Fibroblast of skin of back (primary cell): ENCODE results near the gene COL4A1.

ENCODE experiments used
- DNase-seq: peaks from one replicate; pipeline ENCODE4 v3.0.0-alpha.2; 2013

Gene COL4A1

DNA sequence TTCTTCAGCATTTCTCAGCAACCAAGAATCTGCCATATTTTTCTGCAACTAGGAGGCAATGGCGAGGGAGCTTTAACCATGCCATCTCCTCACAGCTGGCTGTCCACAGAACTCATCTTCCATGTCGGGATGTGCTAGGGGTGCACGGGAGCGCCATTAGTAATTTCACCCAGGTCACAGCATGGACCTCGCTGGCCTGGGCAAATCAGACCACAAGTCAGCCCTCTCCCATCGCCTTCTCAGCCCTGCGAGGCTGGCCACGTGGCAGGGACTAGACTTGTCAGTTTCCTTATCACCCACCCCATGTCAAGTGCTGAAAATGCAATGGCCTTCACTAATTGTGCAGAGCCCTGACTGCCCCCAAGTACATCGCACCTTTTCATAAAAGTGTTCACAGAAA is 15.7 kb downstream of the COL4A1 start:
- DNase-seq, result no peak

DNA sequence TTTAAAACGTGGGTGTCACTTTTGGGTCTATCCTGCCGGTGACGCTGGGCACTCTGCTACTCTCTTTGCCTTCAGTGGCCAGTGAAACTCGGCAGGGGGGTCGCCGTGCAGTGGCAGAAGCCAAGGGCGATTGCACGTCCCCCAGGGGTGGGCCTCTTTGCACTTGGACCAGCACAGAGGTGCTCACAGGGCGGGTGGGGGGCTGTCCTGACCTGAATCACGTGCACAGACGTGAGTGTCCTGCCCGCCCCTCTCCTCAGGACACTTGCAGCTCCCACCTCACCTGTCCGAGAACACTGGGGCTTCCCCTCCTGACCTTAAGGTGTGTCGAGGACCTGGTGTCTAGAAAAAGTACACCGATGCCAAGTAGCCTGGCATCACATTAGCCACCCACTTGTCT is 16.1 kb downstream of the COL4A1 start:
- DNase-seq, result no peak

DNA sequence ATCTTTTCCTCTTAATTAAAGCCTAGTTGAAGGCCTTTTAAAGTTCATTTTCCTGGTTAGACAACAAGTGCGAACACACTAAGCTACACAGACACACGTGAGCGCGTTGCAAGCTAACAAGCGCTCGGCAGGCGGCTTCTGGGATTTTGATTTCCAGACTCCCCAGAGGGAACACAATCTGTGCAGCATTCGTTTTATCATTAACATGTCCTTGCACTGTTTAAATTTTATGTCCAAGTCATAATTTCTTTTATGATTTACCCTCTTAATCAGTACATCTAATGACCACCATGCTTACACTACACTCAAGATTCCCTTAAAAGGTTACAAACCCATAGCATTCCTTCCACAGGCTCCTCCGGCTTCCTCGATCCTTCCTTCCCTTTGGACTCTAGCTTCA is 16.8 kb downstream of the COL4A1 start:
- DNase-seq, result no peak

GRCh38 chr13:110289661-110290060 is 17.3 kb downstream of the COL4A1 start:
- DNase-seq, result no peak

DNA sequence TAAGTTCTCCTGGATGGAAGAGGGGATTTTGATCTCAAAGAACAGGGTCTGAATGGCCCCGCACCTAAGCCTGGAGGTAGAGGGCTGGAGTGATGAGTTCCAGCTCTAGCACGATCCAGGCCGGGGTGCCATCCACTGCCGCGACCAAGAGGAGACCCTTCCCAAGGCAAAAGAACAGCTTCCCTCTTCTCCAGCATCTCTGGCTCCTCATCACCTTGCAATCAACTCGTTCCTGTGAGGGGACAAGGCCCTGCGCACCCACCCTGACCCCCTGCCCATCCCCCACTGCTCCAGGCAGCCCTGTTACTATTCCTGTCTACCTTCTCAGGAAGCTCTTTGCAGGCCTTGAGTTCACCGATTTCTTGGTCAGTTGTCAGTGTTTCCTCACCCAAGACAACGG is 17.8 kb downstream of the COL4A1 start:
- DNase-seq, result no peak

- no peak for DNase-seq
Observed at GRCh38 chr13:110286833-110287819, 19.8 kb downstream of the COL4A1 start.

DNA sequence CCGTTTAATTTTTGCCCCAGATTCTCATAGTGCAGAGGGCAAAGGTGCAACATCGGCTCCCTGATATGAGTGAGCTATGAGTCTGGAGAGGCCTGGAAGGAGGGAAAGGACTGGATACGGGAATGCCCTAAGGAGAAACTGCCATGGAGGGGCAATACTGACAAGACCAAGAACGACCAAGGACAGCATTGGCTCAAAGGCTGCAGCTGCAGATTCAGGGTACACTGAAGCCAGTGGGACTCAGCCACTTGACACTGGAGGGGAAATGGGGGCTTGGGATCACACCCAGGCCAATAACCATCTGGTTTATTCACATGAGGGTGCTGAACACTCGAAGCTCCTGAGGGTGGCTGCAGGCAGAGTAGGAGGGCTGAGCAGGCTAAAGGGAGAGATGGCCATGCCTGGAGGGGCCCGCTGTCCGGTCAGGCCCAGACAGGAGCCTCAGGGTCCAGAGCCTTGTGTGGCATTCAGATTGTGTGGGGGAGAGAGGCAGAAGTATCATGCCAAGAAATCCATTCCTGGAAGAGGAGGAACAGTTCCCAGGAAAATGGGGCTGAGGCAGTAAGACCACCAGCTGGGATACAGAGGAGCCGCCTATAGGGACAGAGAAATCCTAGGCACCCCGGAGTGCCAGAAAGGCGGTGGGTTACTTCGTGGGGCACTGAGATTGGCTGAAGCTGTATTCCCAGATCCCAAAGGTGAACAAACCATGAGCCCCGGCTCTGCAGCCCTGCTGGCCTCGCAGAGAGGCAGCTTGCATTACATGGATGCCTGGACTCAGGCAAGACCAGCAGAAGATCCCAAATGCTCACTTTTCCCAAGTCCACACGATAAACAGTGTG is 20.7 kb downstream of the COL4A1 start:
- no peak for DNase-seq

GRCh38 chr13:110284779-110285484 is 22.0 kb downstream of the COL4A1 start:
- no peak for DNase-seq

- DNase-seq, result peak; percentile 83
Observed at GRCh38 chr13:110283736-110284517, 23.0 kb downstream of the COL4A1 start.

DNA sequence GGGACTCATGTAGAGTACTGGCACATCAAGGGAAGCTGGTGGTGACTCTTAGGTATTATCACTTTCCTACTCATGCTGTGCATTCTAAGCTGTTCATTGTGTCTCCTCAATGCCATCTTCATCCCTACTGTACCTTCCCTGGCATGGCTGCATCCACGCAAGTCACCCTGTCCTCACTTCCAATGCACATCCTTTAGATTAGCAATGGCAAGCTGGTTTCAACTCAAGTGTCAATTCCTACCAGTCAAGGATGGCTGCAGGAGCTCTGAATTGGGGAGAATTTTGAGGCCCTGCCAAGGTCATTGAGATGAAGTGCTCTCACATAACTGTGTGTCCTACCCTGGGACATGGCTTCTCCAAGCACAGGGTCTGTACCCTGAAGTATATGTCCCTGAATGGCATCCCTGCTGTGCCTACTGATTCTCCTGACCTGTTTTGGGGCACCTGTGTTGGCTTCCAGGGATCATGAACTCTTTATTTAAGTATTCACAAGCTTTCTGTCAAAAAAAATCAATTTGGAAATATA is 24.6 kb downstream of the COL4A1 start:
- no peak for DNase-seq

DNA sequence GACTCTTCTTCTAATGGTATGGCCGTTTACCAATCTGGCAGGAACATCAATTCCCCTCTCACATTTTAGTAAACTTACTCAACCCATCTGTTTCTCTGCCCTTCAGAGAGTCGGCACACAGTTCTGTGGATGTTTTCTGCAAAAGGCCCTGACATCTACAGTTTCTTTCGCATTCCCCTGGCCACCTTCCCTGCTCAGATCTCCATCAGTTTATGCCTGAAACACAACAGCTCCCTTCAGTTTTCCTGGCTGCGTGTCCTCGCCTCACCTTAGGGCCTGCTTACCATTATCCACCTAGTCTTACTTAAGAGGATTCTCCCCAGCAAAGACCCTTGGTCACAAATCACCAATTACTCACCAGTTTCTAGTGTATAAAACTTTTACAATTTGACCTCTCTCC is 25.2 kb downstream of the COL4A1 start:
- no peak for DNase-seq

- DNase-seq, result no peak
Observed at GRCh38 chr13:110280985-110281688, 25.8 kb downstream of the COL4A1 start.

DNA sequence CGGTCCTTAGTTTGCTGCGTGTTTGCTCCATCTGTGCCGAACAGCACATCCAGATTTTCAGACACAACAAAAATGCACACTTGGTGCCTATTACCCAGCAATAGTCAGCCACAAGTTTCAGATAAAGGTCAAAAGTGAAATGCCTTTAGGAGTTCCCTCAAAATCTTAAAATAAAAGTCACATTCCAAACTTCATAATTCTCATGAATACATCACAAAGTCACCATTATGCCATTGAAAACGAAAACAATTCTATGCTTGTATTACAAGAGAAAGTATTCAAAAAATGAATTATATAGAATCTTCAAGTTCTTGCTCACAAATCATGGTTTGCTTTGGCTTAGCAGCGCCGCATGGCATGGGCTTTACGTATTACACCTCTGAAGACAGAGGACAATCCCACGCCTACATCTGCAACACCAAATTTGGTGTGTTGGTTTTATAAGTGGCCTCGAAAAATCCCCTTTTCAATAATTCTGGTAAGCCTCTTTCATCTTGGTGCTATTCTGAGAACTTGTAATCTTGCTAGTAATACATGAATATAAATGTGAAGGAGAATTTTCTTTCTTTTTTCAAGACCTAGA is 26.6 kb downstream of the COL4A1 start:
- DNase-seq, result peak; percentile 91

DNA sequence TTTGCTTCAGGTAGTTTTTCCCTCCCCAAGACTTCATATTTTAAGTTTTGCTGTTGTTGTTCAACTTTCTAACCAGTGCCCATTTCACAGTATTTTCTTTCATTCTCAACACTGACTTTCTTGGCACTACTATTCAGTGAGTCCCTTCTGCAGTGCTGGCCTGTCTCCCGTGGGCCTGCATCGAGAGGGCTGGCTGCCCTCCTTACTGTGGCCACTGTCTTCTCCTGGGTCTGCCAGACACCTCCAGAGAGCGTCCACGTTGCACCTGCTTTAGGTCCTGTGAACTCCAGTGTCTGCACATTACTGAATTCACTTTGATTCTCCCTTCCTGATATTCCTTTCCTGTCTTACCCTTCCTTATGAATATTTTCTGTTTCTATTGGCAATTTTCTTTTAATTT is 27.3 kb downstream of the COL4A1 start:
- no peak for DNase-seq

- DNase-seq, result no peak
Observed at GRCh38 chr13:110278859-110279258, 28.1 kb downstream of the COL4A1 start.

GRCh38 chr13:110277357-110277975 is 29.5 kb downstream of the COL4A1 start:
- DNase-seq, result no peak

- no peak for DNase-seq
Observed at GRCh38 chr13:110276553-110276950, 30.4 kb downstream of the COL4A1 start.

GRCh38 chr13:110275931-110276552 is 30.9 kb downstream of the COL4A1 start:
- no peak for DNase-seq

GRCh38 chr13:110274687-110275086 is 32.3 kb downstream of the COL4A1 start:
- DNase-seq, result no peak

- DNase-seq, result no peak
Observed at GRCh38 chr13:110273254-110273653, 33.7 kb downstream of the COL4A1 start.
